Central memory CD4-positive, alpha-beta T cell (primary cell): ENCODE measurements around the gene ACSM3.

Experiments
- DNase-seq: peaks from one replicate; pipeline ENCODE4 v3.0.0; 2022

Gene ACSM3

DNA sequence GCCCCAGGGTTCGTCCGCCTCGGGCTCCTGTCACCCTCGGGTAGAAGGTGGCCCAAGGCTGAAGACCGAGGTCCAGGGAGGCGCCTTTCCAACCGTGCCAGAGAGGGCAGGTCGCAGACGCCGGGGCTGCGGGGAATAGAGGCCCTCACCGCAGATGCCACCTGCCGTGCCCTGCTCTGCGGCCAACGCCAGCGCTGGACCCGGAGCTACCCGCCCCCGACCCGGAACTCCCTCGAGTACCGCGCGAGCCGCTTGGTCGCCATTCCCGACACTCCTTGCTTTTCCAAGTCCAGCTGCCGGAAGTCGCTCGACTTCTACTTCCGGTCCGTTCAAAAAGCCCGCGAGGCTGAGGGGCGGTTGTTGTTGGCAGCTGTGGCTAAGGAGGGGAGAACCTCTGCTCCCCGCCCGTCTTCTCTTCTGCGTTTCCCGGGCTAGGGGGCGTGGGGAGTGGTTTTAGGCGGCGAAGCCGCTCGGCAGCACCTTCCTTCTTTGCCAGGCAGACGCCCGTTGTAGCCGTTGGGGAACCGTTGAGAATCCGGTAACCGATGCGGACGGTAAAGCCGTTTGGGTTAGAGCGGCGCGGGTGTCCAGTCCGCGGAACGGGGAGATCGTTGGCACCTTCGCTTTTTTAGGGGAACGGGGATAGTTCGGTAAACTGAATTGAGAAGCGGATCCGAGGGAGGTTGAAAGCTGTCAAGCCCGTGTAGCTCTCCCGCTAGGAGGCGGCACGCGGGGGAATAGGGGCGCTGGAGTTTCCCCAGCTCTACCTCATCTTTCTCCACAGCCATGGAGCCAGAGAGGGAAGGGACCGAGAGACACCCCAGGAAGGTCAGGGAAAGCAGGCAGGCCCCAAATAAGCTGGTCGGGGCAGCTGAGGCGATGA lies 42.6 kb downstream of the ACSM3 start, which contains the start of the genes ERI2 and REXO5:
Gene ERI2 (minus strand): TSS at position 305 of the 883 bp plus-strand sequence. CDS start 42 bp downstream, at position 263.
Gene REXO5 (plus strand): TSS at position 360 of the 883 bp plus-strand sequence. CDS start 427 bp downstream, at position 787.
- peak; percentile 69 for DNase-seq

DNA sequence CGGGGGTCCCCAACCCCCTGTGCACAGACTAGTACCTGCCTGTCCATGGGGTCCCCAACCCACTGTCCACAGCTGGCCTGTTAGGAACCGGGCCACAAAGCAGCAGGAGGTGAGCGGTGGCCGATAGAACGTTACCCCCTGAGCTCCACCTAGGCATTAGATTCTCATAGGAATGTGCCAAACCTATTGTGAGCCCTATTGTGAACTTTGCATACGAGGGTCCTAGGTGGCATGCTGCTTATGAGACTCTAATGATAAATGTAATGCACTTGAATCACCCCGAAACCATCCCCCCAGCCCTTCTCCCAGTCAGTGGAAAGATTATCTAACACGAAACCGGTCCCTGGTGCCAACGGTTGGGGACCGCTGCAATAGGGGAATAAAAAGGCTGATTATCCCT lies 44.0 kb downstream of the ACSM3 start:
- no peak for DNase-seq

DNA sequence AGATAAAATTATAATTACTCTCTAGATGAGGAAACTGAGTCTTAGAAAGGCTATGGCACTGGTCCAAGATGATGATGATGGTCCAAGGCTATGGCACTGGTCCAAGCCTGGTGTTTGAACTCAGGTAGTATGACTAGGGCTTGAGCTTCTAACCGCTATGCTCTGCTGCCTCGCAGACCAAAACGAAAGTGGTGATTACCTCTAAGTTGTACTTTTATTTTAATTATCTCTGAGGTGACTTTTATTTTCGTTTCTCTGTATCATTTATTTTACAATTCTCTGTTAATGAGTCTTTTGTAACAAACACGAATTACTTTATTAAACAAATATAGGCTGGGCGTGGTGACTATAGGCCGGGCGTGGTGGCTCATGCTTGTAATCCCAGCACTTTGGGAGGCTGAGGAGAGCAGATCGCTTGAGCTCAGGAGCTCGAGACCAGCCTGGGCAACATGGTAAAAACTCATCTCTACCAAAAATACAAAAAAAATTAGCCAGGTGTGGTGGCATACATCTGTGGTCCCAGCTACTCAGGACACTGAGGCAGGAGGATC lies 48.1 kb downstream of the ACSM3 start:
- no peak for DNase-seq

DNA sequence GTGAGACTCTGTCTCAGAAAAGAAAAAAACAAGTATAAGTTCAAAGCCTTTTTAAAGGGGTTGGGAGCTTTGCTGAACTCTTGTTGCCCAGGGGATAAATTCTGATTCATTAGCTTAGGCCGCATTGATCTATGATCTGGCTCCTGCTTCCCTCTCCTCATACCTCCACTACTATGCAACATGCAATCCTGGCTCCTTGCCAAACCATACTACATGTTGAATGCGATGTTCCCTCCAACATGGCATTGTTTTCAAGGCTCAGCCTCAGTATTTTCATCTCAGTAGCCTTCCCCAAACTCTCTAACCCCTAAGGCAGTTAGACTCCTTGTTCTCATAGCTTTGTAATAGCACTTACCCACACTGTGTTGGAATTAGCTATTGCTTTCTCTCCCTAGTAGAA lies 48.7 kb downstream of the ACSM3 start:
- no peak for DNase-seq

DNA sequence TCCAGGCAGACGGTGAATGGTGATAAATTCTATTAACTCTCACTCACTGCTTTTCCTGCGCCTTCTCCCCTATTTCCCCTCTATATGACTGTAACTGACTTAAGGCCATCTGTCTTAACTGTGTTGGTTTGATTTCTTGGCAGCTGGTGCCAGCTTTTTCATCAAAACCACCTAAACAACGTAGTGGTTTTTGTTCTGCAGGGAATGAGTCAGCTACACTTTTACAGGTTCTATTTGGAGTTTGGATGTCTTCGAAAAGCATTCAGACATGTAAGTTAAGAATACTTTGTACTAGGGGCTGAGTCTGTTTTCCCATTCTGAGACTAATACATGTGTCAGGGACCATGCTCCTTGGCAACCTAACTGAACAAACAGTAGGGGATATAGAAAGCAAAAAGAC lies 51.0 kb downstream of the ACSM3 start:
- no peak for DNase-seq

DNA sequence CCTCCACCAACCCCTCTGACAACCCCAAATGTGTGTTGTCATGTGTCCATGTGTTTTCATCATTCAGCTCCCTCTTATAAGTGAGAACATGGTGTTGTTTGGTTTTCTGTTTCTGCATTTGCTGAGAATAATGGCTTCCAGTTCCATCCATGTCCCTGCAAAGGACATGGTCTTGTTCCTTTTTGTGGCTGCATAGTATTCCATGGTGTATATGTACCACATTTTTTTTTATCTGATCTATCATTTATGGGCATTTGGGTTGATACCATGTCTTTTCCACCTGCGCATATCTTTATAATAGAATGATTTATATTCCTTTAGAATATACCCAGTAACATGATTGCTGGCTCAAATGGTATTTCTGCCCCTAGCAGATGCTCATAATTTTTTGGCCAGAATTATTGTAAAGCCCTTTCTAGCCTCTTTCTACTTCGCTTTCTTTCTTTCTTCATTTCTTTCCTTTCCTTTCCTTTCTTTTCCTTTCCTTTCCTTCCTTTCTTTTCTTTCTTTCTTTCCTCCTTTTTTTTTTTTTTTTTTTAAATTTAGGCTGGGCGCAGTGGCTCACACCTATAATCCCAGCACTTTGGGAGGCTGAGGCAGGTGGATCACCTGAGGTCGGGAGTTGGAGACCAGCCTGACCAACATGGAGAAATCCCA lies 55.2 kb downstream of the ACSM3 start:
- no peak for DNase-seq

DNA sequence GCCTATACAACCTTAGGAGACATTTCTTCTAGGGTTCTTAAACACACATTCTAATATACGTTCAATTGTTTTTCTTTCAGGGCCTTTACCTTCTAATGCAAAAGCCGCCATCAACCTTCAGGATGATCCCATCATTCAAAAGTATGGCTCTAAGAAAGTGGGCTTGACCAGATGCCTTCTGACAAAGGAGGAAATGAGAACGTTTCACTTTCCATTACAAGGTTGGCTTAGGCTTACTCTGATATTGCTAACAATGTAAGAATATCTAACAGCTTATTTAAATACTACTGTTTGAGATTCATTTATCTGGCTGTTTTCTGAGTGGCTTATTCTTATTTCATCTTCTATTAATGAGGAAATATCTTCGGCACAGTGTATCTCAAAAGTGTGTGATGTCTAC lies 57.9 kb downstream of the ACSM3 start:
- DNase-seq = no peak

DNA sequence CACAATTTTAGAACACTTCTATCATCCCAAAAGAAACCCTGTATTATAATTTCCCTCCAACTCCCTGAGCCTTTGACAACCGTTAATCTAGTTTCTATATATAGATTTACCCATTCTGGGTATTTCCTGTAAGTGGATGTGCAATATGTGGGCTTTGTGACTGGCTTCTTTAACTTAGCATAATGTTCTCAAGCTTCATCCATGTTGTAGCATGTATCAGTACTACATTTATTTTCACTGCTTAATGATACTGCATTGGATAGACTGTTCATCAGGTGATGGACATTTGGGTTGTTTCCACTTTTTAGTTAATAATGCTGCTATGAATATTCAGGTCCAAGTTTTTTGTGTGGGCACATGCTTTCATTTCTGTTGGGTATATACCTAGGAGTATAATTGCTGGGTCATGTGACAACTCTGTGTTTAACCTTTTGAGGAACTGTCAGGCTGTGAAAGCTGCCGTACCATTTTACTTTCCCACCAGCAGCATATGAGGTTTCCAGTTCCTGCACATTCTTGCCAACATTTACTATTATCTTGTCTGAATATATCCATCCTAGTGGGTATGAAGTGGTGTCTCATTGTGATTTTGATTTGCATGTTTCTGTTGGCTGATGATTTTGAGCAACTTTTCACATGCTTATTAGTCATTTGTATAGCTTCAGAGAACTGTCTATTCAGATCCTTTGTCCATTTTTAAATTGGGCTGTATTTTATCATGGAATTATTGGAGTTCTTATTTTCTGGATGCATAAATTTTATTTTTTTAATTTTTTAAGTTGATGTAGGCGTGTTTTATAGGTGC lies 58.9 kb downstream of the ACSM3 start:
- no peak for DNase-seq

DNA sequence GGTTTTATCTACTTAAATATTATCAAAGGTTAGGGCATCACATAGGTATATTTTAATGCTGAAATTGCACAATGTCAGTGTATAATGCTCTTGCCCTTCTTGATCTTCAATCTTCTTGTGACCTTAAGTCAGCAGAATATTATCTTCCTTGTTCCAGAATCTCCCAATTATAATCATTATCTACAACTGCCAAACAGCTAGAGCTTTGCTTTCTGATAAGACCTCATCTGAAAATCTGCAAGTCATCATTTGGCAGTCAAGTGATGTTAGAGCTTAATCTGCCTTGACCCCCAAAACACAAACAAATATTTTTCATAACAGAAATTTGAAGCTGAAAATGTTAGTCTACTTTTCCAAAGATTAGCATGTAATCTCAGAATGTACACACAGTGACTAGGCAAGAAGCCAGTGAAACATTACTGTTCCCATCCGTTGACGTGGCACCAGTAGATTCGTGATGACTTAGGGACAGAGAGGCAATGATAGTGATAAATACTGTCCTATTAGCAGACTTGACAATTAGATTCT lies 62.3 kb downstream of the ACSM3 start:
- DNase-seq = no peak

DNA sequence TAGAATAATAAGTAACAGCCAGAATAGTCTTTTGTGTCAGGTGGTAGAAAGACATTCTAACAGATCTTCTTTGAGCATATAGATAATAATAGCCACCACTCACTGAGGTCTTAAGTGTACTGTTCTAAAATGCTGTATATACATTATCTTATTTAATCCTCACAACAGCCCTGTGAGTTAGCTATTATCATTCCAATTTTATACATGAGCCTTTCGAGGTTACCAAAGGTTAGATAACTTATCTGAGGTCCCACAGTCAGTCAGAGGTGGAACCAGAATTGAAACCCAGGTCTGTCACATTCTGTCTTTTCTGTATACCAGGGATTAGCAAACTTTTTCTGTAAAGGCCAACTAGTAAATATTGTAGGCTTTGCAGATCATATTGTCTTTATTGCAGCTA lies 65.7 kb downstream of the ACSM3 start:
- DNase-seq = no peak

DNA sequence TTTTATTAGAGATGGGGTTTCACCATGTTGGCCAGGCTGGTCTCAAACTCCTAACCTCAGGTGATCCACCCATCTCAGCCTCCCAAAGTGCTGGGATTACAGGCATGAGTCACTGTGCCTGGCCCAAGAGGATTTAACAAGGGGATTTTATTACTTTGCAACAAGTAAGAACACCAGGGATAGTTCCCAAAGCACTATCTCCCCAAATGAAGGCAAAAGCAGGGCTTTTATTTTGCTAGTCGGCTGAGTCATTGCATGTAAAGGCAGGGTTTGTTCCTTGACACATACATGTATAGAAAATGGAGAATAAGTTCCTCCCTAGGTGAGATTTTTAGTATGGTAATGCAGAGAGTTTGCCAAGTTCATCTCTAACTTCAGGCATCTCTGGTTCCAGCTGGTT lies 66.6 kb downstream of the ACSM3 start:
- DNase-seq = no peak

DNA sequence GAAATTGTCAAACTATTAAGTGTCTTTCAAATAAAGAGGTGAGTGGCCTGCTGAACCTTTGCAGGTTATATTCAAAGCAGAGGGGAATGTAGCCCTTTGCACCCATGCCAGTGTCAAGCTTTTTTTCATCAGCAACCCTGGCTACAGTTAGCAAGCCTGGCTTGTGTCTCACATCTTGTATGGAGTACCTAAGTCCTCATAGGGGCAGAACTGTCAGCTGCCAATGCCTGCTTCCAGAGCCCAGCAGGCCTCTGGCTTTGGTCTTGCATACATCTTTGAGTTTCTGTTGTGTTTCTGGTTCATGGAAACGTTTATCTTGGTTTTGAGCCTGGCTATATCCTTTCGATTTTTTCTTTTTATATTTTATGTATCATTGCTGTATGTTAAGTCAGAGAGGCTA lies 69.3 kb downstream of the ACSM3 start:
- DNase-seq = no peak

DNA sequence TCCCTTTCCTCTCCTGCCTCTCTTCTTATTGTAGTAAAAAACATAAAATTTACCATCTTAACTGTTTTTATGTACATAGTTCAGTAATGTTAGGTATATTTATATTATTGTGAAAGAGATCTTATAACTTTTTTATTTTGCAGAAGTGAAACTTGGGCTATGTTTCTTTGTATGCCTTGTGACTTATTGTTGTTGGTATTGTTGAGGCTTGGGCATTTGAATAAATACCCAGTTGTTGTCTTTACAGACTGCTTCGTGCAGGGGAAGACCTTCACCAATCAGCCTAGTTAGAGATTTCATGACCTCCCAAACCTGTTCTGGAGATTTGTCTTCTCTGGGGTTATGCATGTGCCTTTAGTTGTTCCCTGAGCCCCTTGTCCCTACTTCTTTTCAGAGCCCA lies 74.4 kb downstream of the ACSM3 start:
- no peak for DNase-seq

DNA sequence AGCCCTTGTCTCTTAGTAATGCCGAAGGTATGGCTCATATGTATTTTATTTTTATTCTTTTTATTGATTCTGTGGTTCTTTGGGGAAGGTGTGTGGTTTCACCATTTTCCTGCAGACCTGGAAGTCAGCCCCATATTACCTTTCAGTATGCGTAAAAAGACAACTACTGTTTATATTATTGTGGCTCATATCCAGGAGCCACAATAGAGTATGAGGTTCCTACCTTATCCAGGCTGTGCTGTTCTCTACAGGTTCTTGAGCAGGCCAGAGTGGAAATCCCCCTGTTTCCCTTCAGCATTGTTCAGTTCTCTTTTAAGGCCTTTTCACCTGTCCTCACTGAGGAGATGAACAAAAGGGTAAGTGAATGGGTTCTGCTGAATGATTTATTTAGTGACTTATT lies 75.7 kb downstream of the ACSM3 start:
- no peak for DNase-seq

DNA sequence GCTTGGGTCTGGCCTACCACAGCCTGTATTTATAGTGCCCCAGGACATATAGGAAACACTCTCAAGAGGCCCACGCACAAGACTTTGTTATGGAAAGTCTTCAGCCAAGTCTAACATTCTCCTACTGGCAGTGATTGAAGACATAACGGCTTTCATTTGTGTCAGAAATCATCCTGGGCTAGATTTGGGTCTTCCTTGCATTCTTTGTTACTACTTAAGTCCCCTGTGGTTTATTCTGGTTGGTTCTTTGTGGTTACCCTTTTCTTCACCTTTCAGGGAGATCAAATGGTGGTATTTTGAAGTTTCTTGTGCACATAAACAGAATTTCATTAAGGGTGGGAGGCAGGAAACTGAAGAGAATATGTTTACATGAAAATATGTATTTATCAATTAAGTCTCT lies 80.2 kb downstream of the ACSM3 start:
- DNase-seq = peak; percentile 20

DNA sequence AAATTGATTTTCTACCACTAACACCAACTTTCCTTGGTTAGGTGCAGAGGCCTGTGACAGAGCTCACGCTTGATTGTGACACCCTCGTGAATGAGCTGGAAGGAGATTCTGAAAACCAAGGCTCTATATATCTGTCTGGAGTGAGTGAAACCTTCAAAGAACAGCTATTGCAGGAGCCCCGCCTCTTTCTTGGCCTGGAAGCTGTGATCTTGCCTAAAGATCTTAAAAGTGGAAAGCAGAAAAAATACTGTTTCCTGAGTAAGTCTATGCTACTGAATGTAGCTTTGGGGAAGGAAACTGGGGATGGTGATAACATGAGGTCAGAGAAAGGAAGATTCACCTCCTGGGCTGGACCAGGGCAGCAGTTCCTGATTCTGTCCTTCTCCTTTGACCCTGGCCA lies 80.8 kb downstream of the ACSM3 start:
- DNase-seq = peak; percentile 11

DNA sequence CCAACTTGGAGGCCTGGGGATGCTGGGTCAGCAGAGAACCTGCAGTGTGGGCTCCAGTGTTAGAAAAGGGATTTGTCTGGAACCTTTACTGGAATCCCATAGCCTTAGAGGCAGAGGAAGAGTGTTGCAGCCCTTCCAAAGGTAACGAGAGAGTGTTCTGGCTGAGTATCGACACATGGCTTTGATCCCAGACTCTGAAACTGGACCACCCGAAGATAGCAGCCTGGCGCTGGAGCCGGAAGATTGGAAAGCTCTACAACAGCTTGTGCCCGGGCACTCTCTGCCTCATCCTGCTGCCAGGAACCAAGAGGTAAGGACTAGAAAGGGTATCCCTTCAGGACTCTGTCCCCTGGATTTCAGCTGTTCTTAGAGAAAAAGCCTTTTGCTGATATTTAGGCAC lies 82.2 kb downstream of the ACSM3 start:
- no peak for DNase-seq

DNA sequence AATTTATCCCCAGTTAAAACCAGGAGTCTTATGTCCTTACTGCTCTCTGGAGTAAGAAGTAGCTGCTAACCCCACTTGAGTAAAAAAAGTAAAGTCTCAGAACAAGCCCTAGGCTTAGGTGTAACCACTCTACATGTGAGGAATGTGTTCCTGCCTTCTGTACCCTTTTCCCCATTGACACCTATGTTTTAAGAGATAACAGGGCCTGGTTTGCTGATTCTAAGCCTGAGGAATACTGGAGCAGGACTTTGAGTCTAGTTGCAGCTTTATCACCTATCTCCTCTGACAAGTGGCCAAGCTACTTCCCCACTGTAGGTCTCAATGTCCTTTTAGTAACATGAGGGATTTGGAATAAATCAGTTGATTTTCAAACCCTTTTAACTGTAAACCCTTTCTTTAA lies 82.7 kb downstream of the ACSM3 start:
- no peak for DNase-seq
